Neuronal stem cell (in vitro differentiated cells): Measurements from ENCODE around the gene USP2.

ENCODE experiments used
- DNase-seq: peaks from one replicate; pipeline ENCODE4 v3.0.0-alpha.2; 2013; ENCODE audit warnings: low spot score
- H2AFZ ChIP-seq: one replicate; pipeline ENCODE4 v1.6.1; 2013; ENCODE audit warnings: mild to moderate bottlenecking, low read length, inconsistent platforms
- H2AK5ac ChIP-seq: 2 replicates; pipeline ENCODE4 v1.6.1; 2013; ENCODE audit warnings: low read depth, mild to moderate bottlenecking, inconsistent platforms, low read length, moderate library complexity, mixed read lengths
- H2BK120ac ChIP-seq: 2 replicates; pipeline ENCODE4 v1.6.1; 2013; ENCODE audit warnings: low read depth, mild to moderate bottlenecking, inconsistent platforms, low read length, moderate library complexity, mixed read lengths
- H2BK12ac ChIP-seq: one replicate; pipeline ENCODE4 v1.6.1; 2013; ENCODE audit warnings: low read length, inconsistent platforms
- H2BK15ac ChIP-seq: 2 replicates; pipeline ENCODE4 v1.6.1; 2013; ENCODE audit warnings: mild to moderate bottlenecking, low read length, inconsistent platforms, mixed read lengths
- H2BK5ac ChIP-seq: one replicate; pipeline ENCODE4 v1.6.1; 2013; ENCODE audit warnings: inconsistent platforms, mild to moderate bottlenecking, low read length, moderate library complexity
- H3K14ac ChIP-seq: one replicate; pipeline ENCODE4 v1.6.1; 2013; ENCODE audit warnings: low read length, inconsistent platforms
- H3K18ac ChIP-seq: 2 replicates; pipeline ENCODE4 v1.6.1; 2013; ENCODE audit warnings: low read length, inconsistent platforms
- H3K23ac ChIP-seq: 2 replicates; pipeline ENCODE4 v1.6.1; 2013; ENCODE audit warnings: low read depth, mild to moderate bottlenecking, mixed read lengths, low read length, inconsistent platforms; ENCODE audit not compliant: poor library complexity
- H3K27ac ChIP-seq: replicated peaks from 3 replicates; pipeline ENCODE4 v1.5.1; 2013; ENCODE audit warnings: low read length, inconsistent platforms
- H3K27me3 ChIP-seq, 3 experiments: 2 replicates each; pipeline ENCODE4 v1.6.1; 2013; ENCODE audit warnings: low read length in 3 of 3, mild to moderate bottlenecking in 2 of 3, inconsistent platforms in 1 of 3, low read depth in 1 of 3, mixed read lengths in 1 of 3, moderate library complexity in 1 of 3; ENCODE audit not compliant: control insufficient read depth in 3 of 3, insufficient read depth in 3 of 3
- H3K36me3 ChIP-seq, 2 donors: replicated peaks in 1 of 2; 2 replicates each; pipeline ENCODE4 v1.6.1; 2013; ENCODE audit warnings: low read length in 2 of 2; ENCODE audit not compliant: control insufficient read depth in 2 of 2, insufficient read depth in 2 of 2
- H3K4ac ChIP-seq: 2 replicates; pipeline ENCODE4 v1.6.1; 2013; ENCODE audit warnings: inconsistent platforms, mild to moderate bottlenecking, low read length, moderate library complexity
- H3K4me1 ChIP-seq, 2 donors: 1 replicate in 1 of 2; 2 replicates in 1 of 2; pipeline ENCODE4 v1.6.1; 2013; ENCODE audit warnings: low read length in 2 of 2, low read depth in 1 of 2; ENCODE audit not compliant: control insufficient read depth in 2 of 2, insufficient read depth in 1 of 2
- H3K4me2 ChIP-seq: one replicate; pipeline ENCODE4 v1.6.1; 2013; ENCODE audit warnings: mild to moderate bottlenecking, low read length, inconsistent platforms; ENCODE audit not compliant: insufficient read depth, poor library complexity, severe bottlenecking
- H3K4me3 ChIP-seq, 2 donors: 2 replicates each; pipeline ENCODE4 v1.5.1; 2013; ENCODE audit warnings: low read length in 2 of 2, mild to moderate bottlenecking in 2 of 2, inconsistent platforms in 1 of 2, moderate library complexity in 1 of 2
- H3K79me1 ChIP-seq: one replicate; pipeline ENCODE4 v1.6.1; 2013; ENCODE audit warnings: low read depth, mild to moderate bottlenecking, inconsistent platforms, low read length, moderate library complexity
- H3K9ac ChIP-seq: one replicate; pipeline ENCODE4 v1.6.1; 2013; ENCODE audit warnings: mild to moderate bottlenecking, low read depth, low read length, inconsistent platforms; ENCODE audit not compliant: poor library complexity
- H3K9me3 ChIP-seq, 2 donors: replicated peaks in 1 of 2; 2 replicates each; pipeline versions ENCODE3 to v1.6.1; 2013; ENCODE audit warnings: low read length in 2 of 2, mild to moderate bottlenecking in 2 of 2, inconsistent platforms in 1 of 2, low read depth in 1 of 2, mixed read lengths in 1 of 2, moderate library complexity in 1 of 2; ENCODE audit not compliant: control insufficient read depth in 2 of 2, insufficient read depth in 1 of 2
- H4K8ac ChIP-seq: one replicate; pipeline ENCODE4 v1.6.1; 2013; ENCODE audit warnings: low read depth, mild to moderate bottlenecking, inconsistent platforms, low read length, moderate library complexity
- H4K91ac ChIP-seq: one replicate; pipeline ENCODE4 v1.6.1; 2013; ENCODE audit warnings: low read length, low read depth, mild to moderate bottlenecking, inconsistent platforms; ENCODE audit not compliant: poor library complexity
- WGBS, 2 donors: extraction: QIAGEN DNeasy Blood & Tissue Kit; methylation state at CpG; one replicate each; pipeline ENCODE4 v1.1.7; 2013; ENCODE audit warnings: missing lambda C conversion rate in 2 of 2, mixed read lengths in 1 of 2; ENCODE audit not compliant: insufficient read length in 2 of 2, insufficient replicate concordance in 1 of 2; ENCODE audit errors: extremely low coverage in 2 of 2; 5-methylcytosine and 5-hydroxymethylcytosine counted together

USP2 gene

GRCh38 chr11:119332111-119332765 is 49.3 kb downstream of the USP2 start:
- H3K4ac ChIP-seq, result no peak overlapping the region
- peaks cover 0 to 4% (median 0%) of the 10 kb centered on the region in 3 experiments for H3K27me3 ChIP-seq
- no CpG with 5 or more reads among the region's 4 CpGs for WGBS, 2 donors
- peaks cover 14 to 27% of the 10 kb centered on the region in 2 donors for H3K4me1 ChIP-seq
- peak overlapping the region; percentile 76 for H3K27ac ChIP-seq
- peaks cover 20% of the 10 kb centered on the region for H3K79me1 ChIP-seq
- no peak overlapping the region for H2BK120ac ChIP-seq
- DNase-seq, result no peak
- no peak overlapping the region for H4K91ac ChIP-seq
- H2BK5ac ChIP-seq, result no peak overlapping the region
- H3K9ac ChIP-seq, result no peak overlapping the region
- peaks cover 13 to 16% of the 10 kb centered on the region in 2 donors for H3K36me3 ChIP-seq
- no peaks in the 10 kb centered on the region for H3K9me3 ChIP-seq
- H3K4me3 ChIP-seq, result no peak overlapping the region
- H3K14ac ChIP-seq, result no peak overlapping the region
- no peak overlapping the region for H4K8ac ChIP-seq
- peak overlapping the region; percentile 75 for H2AFZ ChIP-seq
- no peak overlapping the region for H3K18ac ChIP-seq
- no peak overlapping the region for H2BK15ac ChIP-seq
- no peak overlapping the region for H3K4me2 ChIP-seq
- H2AK5ac ChIP-seq, result no peak overlapping the region
- H3K23ac ChIP-seq, result no peak overlapping the region
- H2BK12ac ChIP-seq, result no peak overlapping the region

GRCh38 chr11:119330237-119330636 is 51.3 kb downstream of the USP2 start:
- H2BK12ac ChIP-seq, result no peak overlapping the region
- H2AK5ac ChIP-seq, result no peak overlapping the region
- no peak overlapping the region for H4K8ac ChIP-seq
- H3K27me3 ChIP-seq, result peaks cover 0 to 4% (median 0%) of the 10 kb centered on the region in 3 experiments
- no peak overlapping the region for H3K23ac ChIP-seq
- WGBS, 2 donors, result no CpG with 5 or more reads among the region's 1 CpG
- H3K27ac ChIP-seq, result no peak overlapping the region
- peaks cover 6 to 17% of the 10 kb centered on the region in 2 donors for H3K4me1 ChIP-seq
- H3K4me3 ChIP-seq, result no peak overlapping the region
- H3K9ac ChIP-seq, result no peak overlapping the region
- H3K4ac ChIP-seq, result no peak overlapping the region
- no peak for DNase-seq
- H3K14ac ChIP-seq, result no peak overlapping the region
- H2AFZ ChIP-seq, result no peak overlapping the region
- H2BK5ac ChIP-seq, result no peak overlapping the region
- H2BK120ac ChIP-seq, result no peak overlapping the region
- H3K4me2 ChIP-seq, result no peak overlapping the region
- H4K91ac ChIP-seq, result no peak overlapping the region
- H3K9me3 ChIP-seq, result no peaks in the 10 kb centered on the region
- no peaks in the 10 kb centered on the region for H3K36me3 ChIP-seq
- H3K79me1 ChIP-seq, result peaks cover 7% of the 10 kb centered on the region
- H3K18ac ChIP-seq, result no peak overlapping the region
- no peak overlapping the region for H2BK15ac ChIP-seq

GRCh38 chr11:119329320-119329719 is 52.2 kb downstream of the USP2 start:
- no CpG with 5 or more reads among the region's 2 CpGs for WGBS, 2 donors
- H2BK12ac ChIP-seq, result no peak overlapping the region

GRCh38 chr11:119324189-119324588 is 57.3 kb downstream of the USP2 start:
- no CpG with 5 or more reads among the region's 4 CpGs for WGBS, 2 donors
- H3K27me3 ChIP-seq, result no peaks in the 10 kb centered on the region
- H2AK5ac ChIP-seq, result no peak overlapping the region
- H3K4me3 ChIP-seq, result no peak overlapping the region
- H3K23ac ChIP-seq, result no peak overlapping the region
- no peak overlapping the region for H3K27ac ChIP-seq
- peaks cover 12 to 16% of the 10 kb centered on the region in 2 donors for H3K4me1 ChIP-seq
- H3K9ac ChIP-seq, result no peak overlapping the region
- no peak overlapping the region for H2BK120ac ChIP-seq
- no peak for DNase-seq
- no peak overlapping the region for H3K4ac ChIP-seq
- no peak overlapping the region for H2BK5ac ChIP-seq
- no peaks in the 10 kb centered on the region for H3K9me3 ChIP-seq
- no peak overlapping the region for H2BK15ac ChIP-seq
- H2BK12ac ChIP-seq, result no peak overlapping the region
- no peaks in the 10 kb centered on the region for H3K79me1 ChIP-seq
- peak overlapping the region; percentile 33 for H2AFZ ChIP-seq
- no peaks in the 10 kb centered on the region for H3K36me3 ChIP-seq
- no peak overlapping the region for H4K8ac ChIP-seq
- H3K14ac ChIP-seq, result no peak overlapping the region
- no peak overlapping the region for H4K91ac ChIP-seq
- H3K4me2 ChIP-seq, result no peak overlapping the region
- H3K18ac ChIP-seq, result no peak overlapping the region

More at GRCh38 chr11:119329320-119329719, 52.2 kb downstream of the USP2 start:
- Histone ChIP-seq H3K18ac (no peak overlapping the region), H4K8ac (no peak overlapping the region), H3K23ac (no peak overlapping the region), H3K4ac (no peak overlapping the region), H2AK5ac (no peak overlapping the region), H3K9ac (no peak overlapping the region), H3K79me1 (no peaks in the 10 kb centered on the region), H3K4me2 (no peak overlapping the region), H3K4me1 (peaks cover 0 to 13% of the 10 kb centered on the region in 2 donors), H3K27me3 (peaks cover 0 to 4% (median 0%) of the 10 kb centered on the region in 3 experiments), H2AFZ (no peak overlapping the region), H2BK120ac (no peak overlapping the region), H3K27ac (no peak overlapping the region), H3K14ac (no peak overlapping the region), H2BK15ac (no peak overlapping the region), H3K36me3 (no peaks in the 10 kb centered on the region), H4K91ac (no peak overlapping the region), H3K4me3 (no peak overlapping the region), H2BK5ac (no peak overlapping the region), H3K9me3 (no peaks in the 10 kb centered on the region)
- DNase-seq, result no peak
